ENCODE data around the gene DENND4C. TPM values are rescaled to one million over a fixed set of nuclear protein-coding genes. Genes with fewer than 3 reads are reported as not detected.
A peak's percentile ranks its signal among the peaks of the same experiment; 100 is the strongest.

The DENND4C gene
- total RNA-seq, 2 donors from 2014 or later, result 52.7 to 58.0 TPM

GRCh38 chr9:19221326-19221725 lies 9.2 kb upstream of the DENND4C start:
- ATAC-seq (no peak), DNase-seq (no peak)
- intact Hi-C loops (cut with DNase I), result no loop called here
- no peaks in the 10 kb centered on the region for H3K4me1 ChIP-seq
- TF ChIP-seq CTCF (IDR thresholded peaks at IDR 0.05) (no peak), POLR2A (IDR thresholded peaks at IDR 0.05) (no peak)
- no peaks in the 10 kb centered on the region for H3K9me3 ChIP-seq
- H3K4me3 ChIP-seq, result no peak overlapping the region
- WGBS, 2 donors, result 63 to 74% methylated on average over 10 of the region's 10 CpGs
- no peaks in the 10 kb centered on the region for H3K36me3 ChIP-seq (replicated peaks in 1 of 2; ENCODE audit: insufficient read depth in 1 of 2, low read depth in 2 of 2)
- H3K27me3 ChIP-seq, result no peaks in the 10 kb centered on the region
- no peak overlapping the region for H3K27ac ChIP-seq

- no peaks in the 10 kb centered on the region for H3K36me3 ChIP-seq (replicated peaks in 1 of 2; ENCODE audit: insufficient read depth in 1 of 2, low read depth in 2 of 2)
- H3K27me3 ChIP-seq, result no peaks in the 10 kb centered on the region
- no peak for TF ChIP-seq CTCF (IDR thresholded peaks at IDR 0.05)
- TF ChIP-seq POLR2A (IDR thresholded peaks at IDR 0.05), result no peak
- WGBS, 2 donors, result 46 to 54% methylated on average over 4 of the region's 4 CpGs
- intact Hi-C loops (cut with DNase I), result no loop called here
- DNase-seq (no peak), ATAC-seq (no peak)
- no peaks in the 10 kb centered on the region for H3K9me3 ChIP-seq
- no peak overlapping the region for H3K27ac ChIP-seq
- no peaks in the 10 kb centered on the region for H3K4me1 ChIP-seq
- H3K4me3 ChIP-seq, result no peak overlapping the region
These were observed 6.8 kb upstream of the DENND4C start for GRCh38 chr9:19223724-19224123.

- 81 to 86% methylated on average over 7 of the region's 7 CpGs for WGBS, 2 donors
- Histone ChIP-seq H3K36me3 (replicated peaks in 1 of 2; ENCODE audit: insufficient read depth in 1 of 2, low read depth in 2 of 2) (no peaks in the 10 kb centered on the region), H3K27me3 (no peaks in the 10 kb centered on the region), H3K27ac (no peak overlapping the region), H3K9me3 (no peaks in the 10 kb centered on the region), H3K4me1 (peaks cover 3% of the 10 kb centered on the region), H3K4me3 (no peak overlapping the region)
- ATAC-seq (no peak), DNase-seq (no peak)
- intact Hi-C loops (cut with DNase I), result no loop called here
- TF ChIP-seq POLR2A (IDR thresholded peaks at IDR 0.05), result no peak
- no peak for TF ChIP-seq CTCF (IDR thresholded peaks at IDR 0.05)
These were observed 5.9 kb upstream of the DENND4C start for GRCh38 chr9:19224563-19224962.

GRCh38 chr9:19229595-19230354 lies 718 bp upstream of the DENND4C start:
- intact Hi-C loops (cut with DNase I), result no loop called here
- H3K36me3 ChIP-seq (replicated peaks in 1 of 2; ENCODE audit: insufficient read depth in 1 of 2, low read depth in 2 of 2), result no peaks in the 10 kb centered on the region

More at GRCh38 chr9:19229595-19230354, 718 bp upstream of the DENND4C start:
- ATAC-seq, result peak; percentile 63
- DNase-seq, result peak in 1 of 4 donors; percentile 59
- Histone ChIP-seq H3K27me3 (no peaks in the 10 kb centered on the region), H3K27ac (peak overlapping the region; percentile 95 to 99 (median 98)), H3K4me1 (peaks cover 27% of the 10 kb centered on the region), H3K9me3 (no peaks in the 10 kb centered on the region), H3K4me3 (peak overlapping the region; percentile 89 to 97)
- WGBS, 2 donors, result 2 to 3% methylated on average over 8 to 39 of the region's 41 CpGs
- TF ChIP-seq CTCF (IDR thresholded peaks at IDR 0.05) (peak in 2 of 7 experiments; percentile 15), POLR2A (IDR thresholded peaks at IDR 0.05) (no peak)

Measured in body of pancreas (tissue), 4 donors.